ENCODE measurements around the gene CELSR1.
A peak's percentile ranks its signal among the peaks of the same experiment; 100 is the strongest.
"Not testable (repeated sequence)": the region's sequence is repeated elsewhere in the genome, so short reads cannot be mapped to it uniquely, and the experiment has no call there.

The CELSR1 gene

GRCh38 chr22:46479046-46479445, 58.4 kb downstream of the CELSR1 start:
- no peak for DNase-seq

GRCh38 chr22:46478083-46478551, 59.3 kb downstream of the CELSR1 start:
- no peak for DNase-seq

GRCh38 chr22:46476547-46476941, 60.9 kb downstream of the CELSR1 start:
- DNase-seq: peak in 1 of 2 donors; percentile 41

- DNase-seq: no peak
These were observed 63.4 kb downstream of the CELSR1 start for GRCh38 chr22:46473896-46474557.

- DNase-seq: no peak
These were observed 64.2 kb downstream of the CELSR1 start for GRCh38 chr22:46473021-46473779.

- no peak for DNase-seq
These were observed 64.8 kb downstream of the CELSR1 start for GRCh38 chr22:46472722-46473016.

GRCh38 chr22:46471901-46472721, 65.3 kb downstream of the CELSR1 start:
- DNase-seq: no peak

GRCh38 chr22:46471330-46471729, 66.1 kb downstream of the CELSR1 start:
- not testable (repeated sequence) for DNase-seq

- no peak for DNase-seq
These were observed 67.7 kb downstream of the CELSR1 start for GRCh38 chr22:46469711-46470110.

- DNase-seq: no peak
These were observed 70.4 kb downstream of the CELSR1 start for GRCh38 chr22:46467006-46467405.

GRCh38 chr22:46466255-46466676, 71.2 kb downstream of the CELSR1 start:
- no peak for DNase-seq

GRCh38 chr22:46465793-46466192, 71.6 kb downstream of the CELSR1 start:
- no peak for DNase-seq

- DNase-seq: no peak
These were observed 72.1 kb downstream of the CELSR1 start for GRCh38 chr22:46465345-46465720.

- no peak for DNase-seq
These were observed 72.6 kb downstream of the CELSR1 start for GRCh38 chr22:46464701-46465344.

GRCh38 chr22:46464296-46464695, 73.1 kb downstream of the CELSR1 start:
- no peak for DNase-seq

GRCh38 chr22:46463435-46464227, 73.8 kb downstream of the CELSR1 start:
- DNase-seq: no peak

- no peak for DNase-seq
These were observed 74.6 kb downstream of the CELSR1 start for GRCh38 chr22:46462726-46463371.

GRCh38 chr22:46461566-46462180, 75.7 kb downstream of the CELSR1 start:
- no peak for DNase-seq

- no peak for DNase-seq
These were observed 76.6 kb downstream of the CELSR1 start for GRCh38 chr22:46460857-46461256.

GRCh38 chr22:46459347-46460065, 77.9 kb downstream of the CELSR1 start:
- no peak for DNase-seq

- DNase-seq: no peak
These were observed 78.9 kb downstream of the CELSR1 start for GRCh38 chr22:46458525-46458924.
